K562 (cell line): ENCODE results near the gene LMAN1L.

Experiments used
- BRD4 ChIP-seq: fragments of 200-600 bp; sonication (generic); IDR thresholded peaks from 2 replicates; pipeline ENCODE4 v1.6.1; 2017; ENCODE audit warnings: inconsistent platforms
- CREM ChIP-seq: IDR thresholded peaks from 2 replicates; pipeline ENCODE4 v1.6.1; 2014; ENCODE audit warnings: antibody characterized with exemption, low read depth
- EP300 ChIP-seq: IDR thresholded peaks from 2 replicates; pipeline ENCODE4 v1.6.1; 2012; ENCODE audit warnings: low read length, improper control_type of control experiment
- JUND ChIP-seq, 2 experiments: IDR thresholded peaks; 2 replicates in 1 of 2; 3 replicates in 1 of 2; pipeline ENCODE4 v1.6.1; 2011; ENCODE audit warnings: borderline replicate concordance in 2 of 2, low read depth in 2 of 2, low read length in 2 of 2, improper control_type of control experiment in 1 of 2, missing biosample characterization in 1 of 2, missing genetic modification characterization in 1 of 2, missing genetic modification reagents in 1 of 2
- PCBP1 ChIP-seq: fragments of 200-400 bp; formaldehyde crosslinking; IDR thresholded peaks from 2 replicates; pipeline ENCODE4 v1.6.1; 2018; ENCODE audit warnings: mild to moderate bottlenecking, low read depth, low read length; ENCODE audit not compliant: poor library complexity, severe bottlenecking
- SP2 ChIP-seq: IDR thresholded peaks from 2 replicates; pipeline ENCODE4 v1.6.1; 2011; ENCODE audit warnings: mild to moderate bottlenecking, low read depth, low read length, moderate library complexity; ENCODE audit not compliant: poor library complexity, severe bottlenecking; ENCODE audit errors: extremely low read depth

DNA sequence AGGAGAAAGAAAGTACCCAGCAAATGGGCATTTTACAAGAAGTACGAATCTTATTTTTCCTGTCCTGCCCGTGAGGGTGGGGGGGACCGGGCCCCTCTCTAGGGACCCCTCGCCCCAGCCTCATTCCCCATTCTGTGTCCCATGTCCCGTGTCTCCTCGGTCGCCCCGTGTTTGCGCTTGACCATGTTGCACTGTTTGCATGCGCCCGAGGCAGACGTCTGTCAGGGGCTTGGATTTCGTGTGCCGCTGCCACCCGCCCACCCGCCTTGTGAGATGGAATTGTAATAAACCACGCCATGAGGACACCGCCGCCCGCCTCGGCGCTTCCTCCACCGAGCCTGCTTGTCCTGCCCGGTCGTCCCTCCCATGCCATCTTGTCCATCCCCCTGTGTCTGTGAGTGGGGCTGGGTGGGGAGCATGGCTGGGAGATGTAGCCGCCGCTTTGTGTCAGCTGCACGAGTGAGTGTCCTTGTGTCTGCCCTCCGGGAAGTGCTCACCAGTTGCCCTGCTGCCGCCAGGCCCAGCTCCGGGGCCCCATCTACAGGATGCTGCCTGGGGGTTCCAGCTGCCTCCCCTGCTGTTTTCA, 9.7 kb upstream of the LMAN1L start:
- TF ChIP-seq PCBP1 (no peak), BRD4 (no peak), SP2 (no peak), CREM (no peak), EP300 (no peak), JUND (IDR thresholded peaks at IDR 0.05; ENCODE audit: borderline replicate concordance, low read depth, low read length) (no peak), JUND (tag; IDR thresholded peaks at IDR 0.05; ENCODE audit: borderline replicate concordance, low read depth, low read length) (no peak)
